HCT116 (cell line): ENCODE results near the gene TBC1D12. TPM values are rescaled to one million over a fixed set of nuclear protein-coding genes. Genes with fewer than 3 reads are reported as not detected.

Experiments used
- EGR1 ChIP-seq: IDR thresholded peaks from 2 replicates; pipeline ENCODE4 v1.6.1; 2012; ENCODE audit warnings: low read depth
- ELF1 ChIP-seq: IDR thresholded peaks from 2 replicates; pipeline ENCODE4 v1.6.1; 2012; ENCODE audit warnings: low read depth, borderline replicate concordance
- EZH2 ChIP-seq: fragments of 200-600 bp; sonication (generic); IDR thresholded peaks from 2 replicates; pipeline ENCODE4 v1.6.1; 2017; ENCODE audit warnings: antibody characterized with exemption, mixed run types
- POLR2A ChIP-seq: IDR thresholded peaks from 2 replicates; pipeline ENCODE4 v1.7.0; 2011; ENCODE audit warnings: borderline replicate concordance; ENCODE audit not compliant: insufficient read depth, insufficient read length; ENCODE audit errors: extremely low read depth
- POLR2AphosphoS5 ChIP-seq: IDR thresholded peaks from 2 replicates; pipeline ENCODE4 v1.6.1; 2011; ENCODE audit warnings: mild to moderate bottlenecking, low read depth, low read length, moderate library complexity
- SP1 ChIP-seq: IDR thresholded peaks from 2 replicates; pipeline ENCODE4 v1.6.1; 2012; ENCODE audit warnings: low read depth
- YY1 ChIP-seq: IDR thresholded peaks from 2 replicates; pipeline ENCODE4 v1.6.1; 2011; ENCODE audit warnings: low read length, low read depth, moderate library complexity, mild to moderate bottlenecking; ENCODE audit not compliant: insufficient replicate concordance; ENCODE audit errors: extremely low read depth
- total RNA-seq: library from RNA; stranded (reverse); gene quantifications from one replicate; pipeline ENCODE4 v1.2.1, GENCODE V29; 2021; ENCODE audit not compliant: unreplicated experiment
- TF ChIP-seq, protein P1 (sequence below): IDR thresholded peaks from 2 replicates; pipeline ENCODE4 v1.6.1; 2011; ENCODE audit warnings: mild to moderate bottlenecking, low read length, moderate library complexity; ENCODE audit not compliant: insufficient replicate concordance; ENCODE audit errors: extremely low read depth
- TF ChIP-seq, protein P2 (sequence below), 3 experiments: fragments of 200-600 bp in 1 of 3; sonication (generic) in 1 of 3; IDR thresholded peaks in 2 of 3; conservative IDR thresholded peaks in 1 of 3; 2 replicates each; pipeline ENCODE4 v1.5.1; 2012 to 2017; ENCODE audit warnings: low read depth in 2 of 3, low read length in 2 of 3, antibody characterized with exemption in 1 of 3, borderline replicate concordance in 1 of 3, control low read depth in 1 of 3, mild to moderate bottlenecking in 1 of 3, mixed read lengths in 1 of 3, mixed run types in 1 of 3, moderate library complexity in 1 of 3; ENCODE audit not compliant: insufficient read depth in 1 of 3

TBC1D12 gene
- total RNA-seq, 1 experiment from 2014 or later: 7.1 TPM

DNA sequence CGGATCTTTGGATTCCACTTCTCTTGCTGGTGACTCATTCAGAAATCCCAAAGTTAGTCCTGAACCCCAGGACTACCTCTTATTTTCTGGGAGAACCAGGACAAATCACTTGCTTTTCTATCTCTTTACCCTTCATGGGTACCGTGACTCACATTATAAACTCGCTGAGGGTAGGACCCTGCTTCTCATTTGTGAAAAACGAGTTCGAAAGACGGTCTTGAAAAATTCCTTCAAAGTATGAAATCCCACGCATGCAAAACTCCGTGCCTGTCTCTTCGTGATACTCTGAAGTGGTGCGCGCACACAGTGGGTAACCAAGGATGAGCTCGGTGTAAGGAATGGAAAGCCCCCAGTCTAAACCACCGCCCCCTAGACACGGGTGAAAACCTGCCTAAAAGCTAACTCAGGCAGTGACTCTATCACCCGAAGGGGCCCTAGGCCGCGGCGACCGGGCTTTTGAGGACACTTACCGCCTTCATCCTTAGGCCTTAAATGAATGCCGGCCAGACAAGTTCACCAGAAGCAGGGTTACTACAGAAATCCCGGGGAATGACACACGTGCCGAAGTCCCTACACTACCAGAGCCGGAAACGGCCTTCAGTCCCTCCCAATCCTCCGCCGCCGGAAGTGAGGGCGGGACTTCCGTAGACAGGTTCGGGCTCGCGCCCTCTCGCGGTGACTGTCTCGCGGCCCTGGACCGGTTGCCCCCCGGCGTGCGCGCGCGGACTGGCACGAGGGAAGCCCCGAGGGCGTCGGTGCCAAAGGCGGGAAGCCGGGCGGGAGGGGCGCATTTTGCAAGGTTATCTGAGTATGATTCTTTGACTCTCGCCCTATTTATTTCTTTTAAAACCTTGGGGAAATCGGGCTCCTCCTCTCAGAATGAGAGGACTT is 39.7 kb upstream of the TBC1D12 start, which contains the start of gene NOC3L (continued):
- peak; percentile 47 for TF ChIP-seq YY1
- TF ChIP-seq, protein P1, sequence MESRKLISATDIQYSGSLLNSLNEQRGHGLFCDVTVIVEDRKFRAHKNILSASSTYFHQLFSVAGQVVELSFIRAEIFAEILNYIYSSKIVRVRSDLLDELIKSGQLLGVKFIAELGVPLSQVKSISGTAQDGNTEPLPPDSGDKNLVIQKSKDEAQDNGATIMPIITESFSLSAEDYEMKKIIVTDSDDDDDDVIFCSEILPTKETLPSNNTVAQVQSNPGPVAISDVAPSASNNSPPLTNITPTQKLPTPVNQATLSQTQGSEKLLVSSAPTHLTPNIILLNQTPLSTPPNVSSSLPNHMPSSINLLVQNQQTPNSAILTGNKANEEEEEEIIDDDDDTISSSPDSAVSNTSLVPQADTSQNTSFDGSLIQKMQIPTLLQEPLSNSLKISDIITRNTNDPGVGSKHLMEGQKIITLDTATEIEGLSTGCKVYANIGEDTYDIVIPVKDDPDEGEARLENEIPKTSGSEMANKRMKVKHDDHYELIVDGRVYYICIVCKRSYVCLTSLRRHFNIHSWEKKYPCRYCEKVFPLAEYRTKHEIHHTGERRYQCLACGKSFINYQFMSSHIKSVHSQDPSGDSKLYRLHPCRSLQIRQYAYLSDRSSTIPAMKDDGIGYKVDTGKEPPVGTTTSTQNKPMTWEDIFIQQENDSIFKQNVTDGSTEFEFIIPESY: peak; percentile 92
- peak; percentile 97 for TF ChIP-seq POLR2AphosphoS5
- peak; percentile 86 for TF ChIP-seq POLR2A
- peak; percentile 63 for TF ChIP-seq SP1
- peak; percentile 56 for TF ChIP-seq ELF1
- no peak for TF ChIP-seq EZH2
- TF ChIP-seq, protein P2, sequence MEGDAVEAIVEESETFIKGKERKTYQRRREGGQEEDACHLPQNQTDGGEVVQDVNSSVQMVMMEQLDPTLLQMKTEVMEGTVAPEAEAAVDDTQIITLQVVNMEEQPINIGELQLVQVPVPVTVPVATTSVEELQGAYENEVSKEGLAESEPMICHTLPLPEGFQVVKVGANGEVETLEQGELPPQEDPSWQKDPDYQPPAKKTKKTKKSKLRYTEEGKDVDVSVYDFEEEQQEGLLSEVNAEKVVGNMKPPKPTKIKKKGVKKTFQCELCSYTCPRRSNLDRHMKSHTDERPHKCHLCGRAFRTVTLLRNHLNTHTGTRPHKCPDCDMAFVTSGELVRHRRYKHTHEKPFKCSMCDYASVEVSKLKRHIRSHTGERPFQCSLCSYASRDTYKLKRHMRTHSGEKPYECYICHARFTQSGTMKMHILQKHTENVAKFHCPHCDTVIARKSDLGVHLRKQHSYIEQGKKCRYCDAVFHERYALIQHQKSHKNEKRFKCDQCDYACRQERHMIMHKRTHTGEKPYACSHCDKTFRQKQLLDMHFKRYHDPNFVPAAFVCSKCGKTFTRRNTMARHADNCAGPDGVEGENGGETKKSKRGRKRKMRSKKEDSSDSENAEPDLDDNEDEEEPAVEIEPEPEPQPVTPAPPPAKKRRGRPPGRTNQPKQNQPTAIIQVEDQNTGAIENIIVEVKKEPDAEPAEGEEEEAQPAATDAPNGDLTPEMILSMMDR (IDR thresholded peaks at IDR 0.05 in 2 of 3, conservative IDR thresholded peaks at IDR 0.05 in 1 of 3; ENCODE audit: borderline replicate concordance in 1 of 3, insufficient read depth in 1 of 3, low read depth in 2 of 3, low read length in 2 of 3): peak; percentile 65 to 98 (median 73)
- no peak for TF ChIP-seq EGR1
